Measurements from ENCODE around the gene SLC25A26.

DNA sequence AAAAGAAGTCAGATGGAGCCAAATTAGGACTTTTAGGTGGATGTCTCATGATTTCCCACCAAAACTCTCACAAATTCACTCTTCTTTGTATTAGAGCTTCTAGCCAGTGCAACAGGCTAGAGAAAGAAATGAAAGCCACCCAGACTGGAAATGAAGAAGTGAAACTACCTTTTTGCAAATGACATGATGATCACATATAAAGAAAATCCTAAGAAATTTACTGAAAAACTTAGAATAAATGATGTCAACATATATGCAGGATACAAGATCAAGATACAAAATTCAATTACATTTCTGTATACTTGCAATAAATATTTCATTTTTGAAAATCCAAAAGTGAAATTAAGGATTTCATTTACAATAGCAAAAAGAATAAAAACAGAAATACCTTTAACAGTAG, 169.2 kb downstream of the SLC25A26 start:
- TF ChIP-seq, protein P1, sequence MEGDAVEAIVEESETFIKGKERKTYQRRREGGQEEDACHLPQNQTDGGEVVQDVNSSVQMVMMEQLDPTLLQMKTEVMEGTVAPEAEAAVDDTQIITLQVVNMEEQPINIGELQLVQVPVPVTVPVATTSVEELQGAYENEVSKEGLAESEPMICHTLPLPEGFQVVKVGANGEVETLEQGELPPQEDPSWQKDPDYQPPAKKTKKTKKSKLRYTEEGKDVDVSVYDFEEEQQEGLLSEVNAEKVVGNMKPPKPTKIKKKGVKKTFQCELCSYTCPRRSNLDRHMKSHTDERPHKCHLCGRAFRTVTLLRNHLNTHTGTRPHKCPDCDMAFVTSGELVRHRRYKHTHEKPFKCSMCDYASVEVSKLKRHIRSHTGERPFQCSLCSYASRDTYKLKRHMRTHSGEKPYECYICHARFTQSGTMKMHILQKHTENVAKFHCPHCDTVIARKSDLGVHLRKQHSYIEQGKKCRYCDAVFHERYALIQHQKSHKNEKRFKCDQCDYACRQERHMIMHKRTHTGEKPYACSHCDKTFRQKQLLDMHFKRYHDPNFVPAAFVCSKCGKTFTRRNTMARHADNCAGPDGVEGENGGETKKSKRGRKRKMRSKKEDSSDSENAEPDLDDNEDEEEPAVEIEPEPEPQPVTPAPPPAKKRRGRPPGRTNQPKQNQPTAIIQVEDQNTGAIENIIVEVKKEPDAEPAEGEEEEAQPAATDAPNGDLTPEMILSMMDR (conservative IDR thresholded peaks at IDR 0.05): no peak
- TF ChIP-seq ZFX (IDR thresholded peaks at IDR 0.05): no peak

Data from C4-2B (cell line).